Neural crest cell (in vitro differentiated cells): ENCODE results near the gene C17orf78. TPM values are rescaled to one million over a fixed set of nuclear protein-coding genes. Genes with fewer than 3 reads are reported as not detected.

Source experiments
- DNase-seq: peaks from one replicate; pipeline ENCODE4 v3.0.0; 2021; ENCODE audit warnings: low read depth, mixed read lengths, low spot score
- H3K27ac Mint-ChIP-seq: one replicate; pipeline ENCODE4 v1.8.0; 2021; ENCODE audit warnings: mild to moderate bottlenecking, mixed read lengths; ENCODE audit not compliant: unreplicated experiment
- H3K27me3 Mint-ChIP-seq: 2 replicates; pipeline ENCODE4 v1.8.0; 2021; ENCODE audit warnings: low read depth, mild to moderate bottlenecking, mixed read lengths
- H3K36me3 Mint-ChIP-seq: 2 replicates; pipeline ENCODE4 v1.8.0; 2021; ENCODE audit warnings: low read depth, mild to moderate bottlenecking, mixed read lengths
- H3K4me1 Mint-ChIP-seq: 2 replicates; pipeline ENCODE4 v1.8.0; 2021; ENCODE audit warnings: mixed read lengths
- H3K4me3 Mint-ChIP-seq: one replicate; pipeline ENCODE4 v1.8.0; 2021; ENCODE audit warnings: mild to moderate bottlenecking, mixed read lengths
- H3K9me3 Mint-ChIP-seq: 2 replicates; pipeline ENCODE4 v1.8.0; 2021; ENCODE audit warnings: mixed read lengths
- CTCF ChIP-seq: fragments of 200-600 bp; sonication (generic); conservative IDR thresholded peaks from 2 replicates; pipeline ENCODE4 v1.5.0; 2021; ENCODE audit warnings: antibody characterized with exemption, mild to moderate bottlenecking
- total RNA-seq: library from RNA; stranded (reverse); gene quantifications from 2 replicates; pipeline ENCODE4 v1.2.1, GENCODE V29; 2021

Gene C17orf78
- total RNA-seq, 1 donor from 2014 or later, result not detected

GRCh38 chr17:37359682-37360188, 16.1 kb upstream of the C17orf78 start:
- Mint-ChIP-seq H3K4me1 (peaks cover 45% of the 10 kb centered on the region), H3K27me3 (no peaks in the 10 kb centered on the region), H3K9me3 (peaks cover 2% of the 10 kb centered on the region), H3K27ac (peak overlapping the region; percentile 51), H3K36me3 (peaks cover 9% of the 10 kb centered on the region), H3K4me3 (peak overlapping the region; percentile 70)
- DNase-seq, result no peak
- no peak for TF ChIP-seq CTCF

- DNase-seq, result no peak
- Mint-ChIP-seq H3K9me3 (peaks cover 2% of the 10 kb centered on the region), H3K4me1 (peaks cover 45% of the 10 kb centered on the region), H3K27me3 (no peaks in the 10 kb centered on the region), H3K4me3 (no peak overlapping the region), H3K27ac (no peak overlapping the region), H3K36me3 (peaks cover 11% of the 10 kb centered on the region)
- TF ChIP-seq CTCF, result no peak
Measured at GRCh38 chr17:37360632-37361031, 15.2 kb upstream of the C17orf78 start.

DNA sequence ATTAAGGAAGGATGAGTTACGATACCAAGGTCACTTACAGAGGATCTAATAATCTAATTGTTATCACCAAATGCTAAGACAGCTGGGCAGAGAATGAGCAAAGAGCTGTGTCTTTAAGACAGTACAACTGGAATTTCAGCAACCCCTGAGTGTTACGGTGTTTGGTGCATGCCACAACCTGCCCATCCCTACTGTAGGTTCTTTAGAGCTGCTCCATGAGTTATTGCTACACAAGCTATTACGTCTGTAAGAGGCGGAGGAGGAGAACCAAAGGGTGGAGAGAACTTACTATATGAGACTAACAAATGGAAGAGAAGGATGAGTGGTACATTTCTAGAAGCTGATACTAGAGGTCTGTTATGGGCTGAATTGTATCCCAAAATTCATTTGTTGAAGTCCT, 14.2 kb upstream of the C17orf78 start:
- no peak for TF ChIP-seq CTCF
- H3K4me3 Mint-ChIP-seq, result no peak overlapping the region
- peaks cover 2% of the 10 kb centered on the region for H3K9me3 Mint-ChIP-seq
- peaks cover 43% of the 10 kb centered on the region for H3K4me1 Mint-ChIP-seq
- H3K27me3 Mint-ChIP-seq, result no peaks in the 10 kb centered on the region
- DNase-seq, result no peak
- no peak overlapping the region for H3K27ac Mint-ChIP-seq
- H3K36me3 Mint-ChIP-seq, result peaks cover 11% of the 10 kb centered on the region

DNA sequence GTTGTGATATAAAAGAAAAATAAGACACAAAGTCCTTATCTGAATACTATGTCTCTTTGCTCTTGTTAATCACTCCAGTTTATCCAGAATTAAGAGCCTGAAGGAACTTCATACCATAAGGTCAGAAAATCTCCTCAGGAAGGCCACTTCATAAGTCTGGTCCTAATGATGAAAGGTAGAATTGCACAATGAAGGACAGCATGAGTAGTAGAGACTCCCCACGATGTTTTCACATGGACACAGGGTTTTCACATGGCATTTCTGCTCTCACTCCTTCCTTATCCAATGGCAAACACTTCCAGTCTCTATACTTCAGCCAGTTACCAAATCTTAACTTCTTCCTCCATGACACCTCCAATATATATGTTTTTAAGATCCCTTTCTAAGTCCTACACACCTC, 10.2 kb upstream of the C17orf78 start:
- H3K4me1 Mint-ChIP-seq, result peaks cover 13% of the 10 kb centered on the region
- peaks cover 2% of the 10 kb centered on the region for H3K9me3 Mint-ChIP-seq
- H3K36me3 Mint-ChIP-seq, result peaks cover 8% of the 10 kb centered on the region
- H3K27ac Mint-ChIP-seq, result no peak overlapping the region
- DNase-seq, result no peak
- H3K4me3 Mint-ChIP-seq, result no peak overlapping the region
- H3K27me3 Mint-ChIP-seq, result no peaks in the 10 kb centered on the region
- no peak for TF ChIP-seq CTCF

- Mint-ChIP-seq H3K27me3 (no peaks in the 10 kb centered on the region), H3K36me3 (peaks cover 3% of the 10 kb centered on the region), H3K27ac (no peak overlapping the region), H3K9me3 (no peaks in the 10 kb centered on the region), H3K4me3 (no peak overlapping the region), H3K4me1 (peaks cover 4% of the 10 kb centered on the region)
- no peak for DNase-seq
- no peak for TF ChIP-seq CTCF
Measured at GRCh38 chr17:37368577-37368976, 7.2 kb upstream of the C17orf78 start.
